Colon (tissue), 2 donors: ENCODE measurements around the gene ZFP64.
"Not testable (repeated sequence)": the region's sequence is repeated elsewhere in the genome, so short reads cannot be mapped to it uniquely, and the experiment has no call there.

Experiments used
- FAIRE-seq: peaks from 2 replicates; lab custom pipeline; 2012; peaks lifted over from hg19 to GRCh38; lab: Jason Lieb, UNC
- donor health status: control.
- donor health status: control.

Gene ZFP64

GRCh38 chr20:52154575-52154974 is 37.0 kb downstream of the ZFP64 start:
- FAIRE-seq, result no peak

- no peak for FAIRE-seq
Observed at GRCh38 chr20:52153896-52154295, 37.7 kb downstream of the ZFP64 start.

- FAIRE-seq, result no peak
Observed at GRCh38 chr20:52152921-52153320, 38.7 kb downstream of the ZFP64 start.

GRCh38 chr20:52152416-52152815 is 39.2 kb downstream of the ZFP64 start:
- no peak for FAIRE-seq

GRCh38 chr20:52150440-52151258 is 40.9 kb downstream of the ZFP64 start:
- no peak for FAIRE-seq

- FAIRE-seq, result no peak
Observed at GRCh38 chr20:52145587-52145986, 46.0 kb downstream of the ZFP64 start.

- FAIRE-seq, result no peak
Observed at GRCh38 chr20:52143277-52143676, 48.3 kb downstream of the ZFP64 start.

GRCh38 chr20:52142757-52143156 is 48.8 kb downstream of the ZFP64 start:
- FAIRE-seq, result no peak

GRCh38 chr20:52139986-52140385 is 51.6 kb downstream of the ZFP64 start:
- FAIRE-seq, result no peak

- FAIRE-seq, result no peak
Observed at GRCh38 chr20:52137850-52138249, 53.7 kb downstream of the ZFP64 start.

- not testable (repeated sequence) for FAIRE-seq
Observed at GRCh38 chr20:52133714-52134113, 57.9 kb downstream of the ZFP64 start.

GRCh38 chr20:52132337-52132736 is 59.2 kb downstream of the ZFP64 start:
- FAIRE-seq, result no peak

- no peak for FAIRE-seq
Observed at GRCh38 chr20:52131048-52131643, 60.4 kb downstream of the ZFP64 start.

GRCh38 chr20:52130406-52130805 is 61.2 kb downstream of the ZFP64 start:
- FAIRE-seq, result no peak

- FAIRE-seq, result no peak
Observed at GRCh38 chr20:52129611-52130010, 62.0 kb downstream of the ZFP64 start.

GRCh38 chr20:52127309-52127708 is 64.3 kb downstream of the ZFP64 start:
- no peak for FAIRE-seq

- no peak for FAIRE-seq
Observed at GRCh38 chr20:52124821-52125220, 66.8 kb downstream of the ZFP64 start.

- FAIRE-seq, result no peak
Observed at GRCh38 chr20:52118696-52119095, 72.9 kb downstream of the ZFP64 start.

- no peak for FAIRE-seq
Observed at GRCh38 chr20:52118016-52118623, 73.5 kb downstream of the ZFP64 start.

- no peak for FAIRE-seq
Observed at GRCh38 chr20:52110456-52110855, 81.1 kb downstream of the ZFP64 start.

- FAIRE-seq, result no peak
Observed at GRCh38 chr20:52105442-52106422, 85.8 kb downstream of the ZFP64 start.
